Measurements from ENCODE around the gene N4BP2L2. TPM values are rescaled to one million over a fixed set of nuclear protein-coding genes. Genes with fewer than 3 reads are reported as not detected.

N4BP2L2 gene
- total RNA-seq, 2 experiments from 2014 or later, result 171 TPM

GRCh38 chr13:32415019-32415418 is 123.6 kb downstream of the N4BP2L2 start:
- peak in 5 of 14 experiments; percentile 10 to 42 (median 30) for DNase-seq
- Mint-ChIP-seq H3K27me3 (no peaks in the 10 kb centered on the region), H3K4me3 (no peak overlapping the region), H3K4me1 (ENCODE audit: low read depth) (peaks cover 28% of the 10 kb centered on the region), H3K36me3 (ENCODE audit: low read depth) (peaks cover 31% of the 10 kb centered on the region), H3K27ac (no peak overlapping the region), H3K9me3 (no peaks in the 10 kb centered on the region)
- CTCF ChIA-PET, result interaction anchor here (0.9 to 1.0 kb wide), 2 partner anchors 8 to 166 kb away, joined by 3 to 4 read pairs; no protein-coding TSS in a partner anchor
- H3K4me3 ChIP-seq (ENCODE audit: low read length), result no peak overlapping the region
- peak; percentile 34 for TF ChIP-seq CTCF (IDR thresholded peaks at IDR 0.05)
- H3K27ac ChIP-seq (ENCODE audit: low read depth in 1 of 2, low read length in 2 of 2), result no peak overlapping the region
- H3K4me1 ChIP-seq (ENCODE audit: insufficient read depth, low read length), result no peaks in the 10 kb centered on the region
- peak; percentile 66 for ATAC-seq (ENCODE audit: poor library complexity)
- H3K36me3 ChIP-seq (ENCODE audit: insufficient read depth, low read length), result peaks cover 18% of the 10 kb centered on the region
- intact Hi-C loops (cut with DNase I, micrococcal nuclease), result no loop called here
- H3K27me3 ChIP-seq (ENCODE audit: control insufficient read depth in 1 of 2, insufficient read depth in 2 of 2, low read length in 2 of 2), result no peaks in the 10 kb centered on the region
- peaks cover 0 to 8% of the 10 kb centered on the region in 2 experiments for H3K9me3 ChIP-seq (ENCODE audit: control insufficient read depth in 1 of 2, insufficient read depth in 1 of 2, low read length in 2 of 2)
- POLR2A ChIA-PET, result interaction anchor here (1.6 kb wide), 1 partner anchor 12 kb away, joined by 5 read pairs; the partner anchor contains the start of gene N4BP2L1

GRCh38 chr13:32414580-32414979 is 124.0 kb downstream of the N4BP2L2 start:
- Histone ChIP-seq H3K27me3 (ENCODE audit: control insufficient read depth in 1 of 2, insufficient read depth in 2 of 2, low read length in 2 of 2) (no peaks in the 10 kb centered on the region), H3K4me1 (ENCODE audit: insufficient read depth, low read length) (peaks cover 1% of the 10 kb centered on the region), H3K36me3 (ENCODE audit: insufficient read depth, low read length) (peaks cover 14% of the 10 kb centered on the region), H3K27ac (ENCODE audit: low read depth in 1 of 2, low read length in 2 of 2) (no peak overlapping the region), H3K4me3 (ENCODE audit: low read length) (no peak overlapping the region), H3K9me3 (ENCODE audit: control insufficient read depth in 1 of 2, insufficient read depth in 1 of 2, low read length in 2 of 2) (peaks cover 0 to 3% of the 10 kb centered on the region in 2 experiments)
- intact Hi-C loops (cut with DNase I, micrococcal nuclease), result no loop called here
- Mint-ChIP-seq H3K27me3 (no peaks in the 10 kb centered on the region), H3K36me3 (ENCODE audit: low read depth) (peaks cover 31% of the 10 kb centered on the region), H3K4me3 (no peak overlapping the region), H3K9me3 (no peaks in the 10 kb centered on the region), H3K27ac (no peak overlapping the region), H3K4me1 (ENCODE audit: low read depth) (peaks cover 32% of the 10 kb centered on the region)
- POLR2A ChIA-PET, result interaction anchor here (1.6 kb wide), 1 partner anchor 13 kb away, joined by 5 read pairs; the partner anchor contains the start of gene N4BP2L1
- DNase-seq (no peak), ATAC-seq (ENCODE audit: poor library complexity) (no peak)
- CTCF ChIA-PET, result interaction anchor here (0.9 to 1.0 kb wide), 2 partner anchors 9 to 166 kb away, joined by 3 to 4 read pairs; no protein-coding TSS in a partner anchor
- TF ChIP-seq CTCF (IDR thresholded peaks at IDR 0.05), result no peak

GRCh38 chr13:32413284-32413683 is 125.3 kb downstream of the N4BP2L2 start:
- Histone ChIP-seq H3K27ac (ENCODE audit: low read depth in 1 of 2, low read length in 2 of 2) (no peak overlapping the region), H3K27me3 (ENCODE audit: control insufficient read depth in 1 of 2, insufficient read depth in 2 of 2, low read length in 2 of 2) (no peaks in the 10 kb centered on the region), H3K4me1 (ENCODE audit: insufficient read depth, low read length) (peaks cover 2% of the 10 kb centered on the region), H3K9me3 (ENCODE audit: control insufficient read depth in 1 of 2, insufficient read depth in 1 of 2, low read length in 2 of 2) (no peaks in the 10 kb centered on the region), H3K36me3 (ENCODE audit: insufficient read depth, low read length) (peaks cover 17% of the 10 kb centered on the region), H3K4me3 (ENCODE audit: low read length) (no peak overlapping the region)
- no peak for TF ChIP-seq CTCF (IDR thresholded peaks at IDR 0.05)
- POLR2A ChIA-PET, result no interaction called here
- no peak overlapping the region for H3K27ac Mint-ChIP-seq
- ATAC-seq (ENCODE audit: poor library complexity) (no peak), DNase-seq (no peak)
- no peaks in the 10 kb centered on the region for H3K27me3 Mint-ChIP-seq
- peaks cover 30% of the 10 kb centered on the region for H3K36me3 Mint-ChIP-seq (ENCODE audit: low read depth)
- no peak overlapping the region for H3K4me3 Mint-ChIP-seq
- peaks cover 45% of the 10 kb centered on the region for H3K4me1 Mint-ChIP-seq (ENCODE audit: low read depth)
- CTCF ChIA-PET, result no interaction called here
- intact Hi-C loops (cut with DNase I, micrococcal nuclease), result no loop called here
- H3K9me3 Mint-ChIP-seq, result no peaks in the 10 kb centered on the region
